GM18861 (cell line): Measurements from ENCODE around the gene SECTM1.

ENCODE experiments used
- ATAC-seq: cut with Tn5 transposase; IDR thresholded peaks from one replicate; pipeline ENCODE4 v1.9.1; 2021; ENCODE audit not compliant: unreplicated experiment

The SECTM1 gene

DNA sequence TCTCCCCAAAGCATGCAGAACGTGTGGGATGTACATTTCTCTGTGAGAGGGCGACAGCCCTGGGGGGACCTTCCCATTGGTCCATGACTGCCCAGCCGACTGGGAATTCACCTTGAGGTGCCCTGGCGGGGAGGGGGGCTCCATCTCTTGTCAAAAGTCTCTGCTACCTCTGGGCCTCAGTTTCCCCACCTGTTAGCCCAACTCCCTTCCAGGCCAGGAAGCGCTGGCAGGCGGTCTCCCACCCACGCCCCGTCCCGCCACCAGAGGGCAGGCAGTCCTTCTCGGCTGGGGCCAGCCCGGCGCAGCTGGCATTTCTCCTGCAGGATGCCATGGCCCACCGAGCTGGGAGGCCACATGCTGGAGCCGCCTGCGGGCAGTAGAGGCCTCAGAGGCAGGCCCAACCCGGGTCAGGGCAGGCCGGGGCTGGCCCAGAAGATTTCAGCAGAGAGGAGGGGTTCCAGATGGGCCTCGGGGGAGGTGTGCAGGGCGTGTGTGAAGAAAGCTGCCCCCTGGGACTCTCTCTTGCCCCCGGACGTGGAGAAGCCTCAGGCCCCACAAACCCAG lies 32.8 kb downstream of the SECTM1 start:
- no peak for ATAC-seq

DNA sequence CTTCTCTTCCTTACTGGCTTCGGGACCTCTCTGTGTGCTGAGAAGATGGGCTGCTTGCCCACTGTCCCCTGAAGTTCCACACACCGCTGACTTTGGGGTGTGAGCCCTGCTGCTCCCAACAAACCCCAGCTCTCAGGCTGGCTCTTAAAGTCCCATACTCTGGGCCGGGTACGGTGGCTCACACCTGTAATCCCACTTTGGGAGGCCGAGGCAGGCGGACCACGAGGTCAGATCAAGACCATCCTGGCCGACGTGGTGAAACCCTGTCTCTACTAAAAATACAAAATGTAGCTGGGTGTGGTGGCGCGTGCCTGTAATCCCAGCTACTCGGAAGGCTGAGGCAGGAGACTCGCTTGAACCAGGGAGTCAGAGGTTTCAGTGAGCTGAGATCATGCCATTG lies 33.3 kb downstream of the SECTM1 start:
- ATAC-seq: no peak

DNA sequence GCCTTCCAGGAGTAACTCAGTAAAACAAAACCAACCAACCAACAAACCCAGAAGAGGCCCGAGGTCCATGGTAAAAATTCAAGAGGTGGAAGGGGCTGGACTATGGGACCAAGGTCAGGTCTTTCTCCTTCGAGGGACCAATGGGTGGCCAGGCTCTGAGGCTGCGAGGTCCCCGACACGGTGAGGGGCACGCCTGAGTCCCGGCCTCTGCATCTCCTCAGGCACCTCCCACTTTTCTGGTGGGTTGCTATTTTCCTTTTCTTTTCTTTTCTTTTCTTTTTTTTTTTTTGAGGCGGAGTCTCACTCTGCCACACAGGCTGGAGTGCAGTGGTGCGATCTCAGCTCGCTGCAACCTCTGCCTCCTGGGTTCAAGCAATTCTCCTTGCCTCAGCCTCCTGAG lies 34.1 kb downstream of the SECTM1 start:
- no peak for ATAC-seq

DNA sequence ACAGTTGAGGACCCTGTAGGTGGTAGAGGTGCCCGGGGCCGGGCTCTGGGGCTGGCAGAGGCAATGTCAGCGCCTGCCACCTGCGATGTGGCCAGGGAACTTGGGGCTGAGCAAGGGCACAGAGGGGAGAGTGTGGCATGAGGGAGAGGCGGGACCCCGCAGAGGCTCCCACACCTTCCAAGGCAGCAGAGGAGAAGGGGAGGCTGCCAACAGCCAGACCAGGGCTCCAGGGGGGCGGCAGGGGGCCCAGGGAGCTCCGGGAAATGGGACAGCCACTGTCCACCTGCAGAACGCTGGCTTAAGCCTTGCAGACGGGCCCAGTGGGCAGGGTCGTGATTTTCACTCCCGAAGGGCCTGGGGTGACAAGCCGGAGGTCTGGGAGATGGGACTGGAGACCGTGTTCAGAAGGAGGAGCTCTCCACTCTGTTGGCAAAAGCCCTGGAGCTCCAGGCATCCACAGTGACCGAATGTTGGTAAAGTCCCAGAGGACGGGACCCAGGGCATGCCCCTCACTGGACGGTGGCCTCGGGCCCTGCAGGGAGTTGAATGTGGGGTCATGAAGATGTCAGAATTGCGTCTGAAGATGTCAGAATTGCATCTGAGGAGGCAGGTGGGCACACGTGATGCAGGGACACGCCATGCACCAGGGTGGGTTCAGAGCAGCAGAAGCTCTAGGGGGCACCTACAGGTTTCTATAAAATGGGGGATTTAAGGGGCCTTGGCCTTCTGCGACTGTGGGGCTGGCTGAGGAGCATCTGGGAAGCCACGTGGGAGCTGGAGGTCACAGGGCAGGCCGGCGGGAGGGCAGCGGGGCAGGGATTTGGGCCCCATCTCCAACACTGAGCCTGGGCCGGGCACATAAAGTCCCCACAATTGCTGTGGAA lies 34.8 kb downstream of the SECTM1 start:
- no peak for ATAC-seq

DNA sequence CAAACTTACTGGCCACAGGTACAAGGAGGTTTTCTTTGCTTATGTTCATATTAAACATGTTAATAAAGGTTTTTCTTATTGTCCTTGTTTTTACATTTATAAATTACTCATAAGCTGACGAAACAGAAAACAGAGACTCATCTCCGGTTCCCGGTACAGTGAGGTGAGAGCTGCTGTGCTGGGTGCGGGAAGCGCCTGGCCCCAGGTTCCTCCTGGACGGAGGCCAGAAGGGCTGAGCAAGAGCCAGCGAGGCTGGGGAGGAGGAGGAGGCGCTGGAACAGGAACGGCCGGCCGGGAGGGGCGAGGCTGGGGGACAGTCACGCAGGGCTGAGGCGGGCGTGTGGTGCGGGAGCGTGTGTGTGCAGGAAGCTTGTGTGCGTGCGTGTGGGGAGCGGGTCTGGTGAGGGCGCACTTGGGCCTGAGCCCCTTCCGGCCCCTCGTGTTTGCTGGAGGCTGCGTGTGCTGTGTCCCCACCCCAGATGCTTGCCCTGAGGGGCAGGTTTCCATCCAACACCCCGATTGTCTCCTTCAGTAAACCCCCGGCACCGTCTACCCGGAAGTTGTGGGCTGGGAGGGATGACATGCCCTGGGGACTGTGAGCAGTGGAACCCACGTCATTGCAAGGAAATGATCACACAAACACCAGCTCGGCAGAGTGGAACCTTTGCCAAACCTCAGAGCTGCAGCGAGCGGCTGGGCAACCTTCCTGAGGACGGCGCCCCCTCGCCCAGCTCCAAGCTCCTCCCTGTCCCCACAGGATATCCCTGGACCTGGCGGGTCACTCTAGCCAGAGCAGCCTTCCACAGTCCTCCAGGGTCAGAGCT lies 35.6 kb downstream of the SECTM1 start:
- ATAC-seq: peak; percentile 48

DNA sequence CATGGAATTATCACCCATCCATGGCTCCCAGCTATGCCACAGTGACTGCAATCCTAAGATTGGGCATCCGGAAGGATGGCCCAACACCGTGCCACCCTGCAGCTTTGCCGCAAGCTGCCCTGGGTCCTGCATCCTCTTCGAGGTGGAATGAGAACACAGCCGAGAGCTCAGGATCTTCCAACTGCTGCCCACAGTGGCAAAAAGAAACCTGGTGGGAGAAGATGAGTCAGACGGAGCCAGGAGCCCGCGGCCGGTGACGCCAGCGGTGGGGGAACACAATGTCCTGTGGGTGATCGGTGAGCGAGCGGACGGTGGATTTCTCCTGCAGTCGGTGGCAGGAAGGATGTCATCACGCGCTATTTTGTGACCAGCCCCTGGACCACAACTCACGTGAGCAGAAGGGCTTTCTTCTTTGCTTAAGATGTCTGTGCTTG lies 36.3 kb downstream of the SECTM1 start:
- peak; percentile 20 for ATAC-seq

DNA sequence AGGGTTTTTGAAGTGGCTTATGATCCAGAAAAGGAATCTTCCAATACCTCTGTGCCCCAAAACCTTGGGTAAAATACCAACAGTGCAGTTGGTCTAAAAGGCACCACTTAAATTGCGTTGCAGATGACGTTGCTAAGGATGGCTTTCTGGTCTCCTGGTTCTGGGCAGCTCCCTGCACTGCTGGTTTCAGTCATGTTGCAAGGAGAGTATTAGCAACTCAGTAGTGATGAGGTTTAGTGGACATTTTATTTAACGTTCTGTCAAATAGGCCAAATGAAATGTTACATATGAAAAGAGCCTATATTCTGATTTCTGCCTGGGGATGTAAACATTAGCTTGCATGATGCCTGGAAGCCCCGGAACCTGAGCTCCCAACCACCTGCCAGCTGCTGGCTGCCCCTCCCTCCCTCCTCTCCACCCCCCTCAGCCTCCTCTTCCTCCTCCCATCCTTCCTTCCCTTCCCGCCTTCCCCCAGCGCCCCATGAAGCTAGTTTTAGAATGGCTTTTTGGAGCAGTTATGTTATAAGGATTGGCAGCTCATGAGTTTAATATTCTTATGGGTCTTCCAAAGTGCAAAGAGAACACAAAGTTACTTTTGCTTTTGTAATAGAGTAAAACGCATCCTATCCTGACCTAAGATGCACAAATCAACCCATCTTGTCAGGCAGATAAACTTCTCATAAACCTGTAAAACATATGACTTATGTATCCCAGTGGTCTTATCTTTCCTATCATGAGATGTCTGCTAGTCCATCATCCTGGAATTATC lies 36.9 kb downstream of the SECTM1 start:
- ATAC-seq: no peak

DNA sequence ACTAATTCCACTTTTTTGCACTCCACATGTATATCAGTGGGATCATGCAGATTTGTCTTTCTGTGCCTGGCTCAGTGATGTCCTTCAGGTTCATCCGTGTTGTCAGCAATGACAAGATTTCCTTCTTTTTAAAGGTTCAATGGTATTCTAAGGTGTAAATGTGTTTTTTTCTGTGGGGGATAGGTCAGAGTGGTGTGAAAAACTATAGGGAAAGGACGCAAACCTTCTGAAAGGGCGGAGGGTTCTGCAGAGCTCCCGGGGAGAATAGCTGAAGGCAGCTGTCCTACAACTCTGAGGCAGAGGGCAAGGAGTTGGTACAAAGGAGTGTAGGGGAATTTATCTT lies 38.1 kb downstream of the SECTM1 start:
- no peak for ATAC-seq

DNA sequence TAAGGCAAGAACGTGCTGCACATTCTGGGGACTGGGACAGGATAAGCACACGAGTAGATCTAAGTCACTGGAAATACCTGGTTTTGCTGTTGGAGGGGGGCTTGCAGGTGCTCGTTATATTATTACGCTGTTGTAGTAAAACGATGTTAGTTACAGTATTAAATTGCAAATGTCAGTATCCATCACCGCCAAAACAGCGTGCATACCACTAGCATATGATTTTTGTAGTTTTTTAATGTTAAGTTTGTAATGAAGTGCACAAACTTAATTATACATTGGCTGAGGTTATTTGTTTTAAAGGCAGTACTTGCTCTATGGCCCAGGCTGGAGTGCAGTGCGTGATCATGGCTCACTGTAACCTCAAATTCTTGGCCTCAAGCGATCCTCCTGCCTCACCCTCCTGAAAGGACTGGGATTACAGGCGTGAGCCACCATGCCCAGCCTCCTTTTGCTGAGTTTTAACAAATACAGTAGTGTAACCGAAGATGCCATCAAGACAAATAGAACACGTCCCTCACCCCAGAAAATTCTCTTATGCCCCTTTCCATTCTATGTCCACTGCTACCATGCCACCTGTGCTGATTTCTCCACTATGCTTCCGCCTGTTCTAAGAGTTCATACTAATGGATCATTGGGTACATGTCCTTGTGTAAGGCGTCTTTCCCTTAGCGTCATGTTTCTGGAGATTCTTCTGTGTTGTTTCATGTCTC lies 39.3 kb downstream of the SECTM1 start:
- no peak for ATAC-seq

DNA sequence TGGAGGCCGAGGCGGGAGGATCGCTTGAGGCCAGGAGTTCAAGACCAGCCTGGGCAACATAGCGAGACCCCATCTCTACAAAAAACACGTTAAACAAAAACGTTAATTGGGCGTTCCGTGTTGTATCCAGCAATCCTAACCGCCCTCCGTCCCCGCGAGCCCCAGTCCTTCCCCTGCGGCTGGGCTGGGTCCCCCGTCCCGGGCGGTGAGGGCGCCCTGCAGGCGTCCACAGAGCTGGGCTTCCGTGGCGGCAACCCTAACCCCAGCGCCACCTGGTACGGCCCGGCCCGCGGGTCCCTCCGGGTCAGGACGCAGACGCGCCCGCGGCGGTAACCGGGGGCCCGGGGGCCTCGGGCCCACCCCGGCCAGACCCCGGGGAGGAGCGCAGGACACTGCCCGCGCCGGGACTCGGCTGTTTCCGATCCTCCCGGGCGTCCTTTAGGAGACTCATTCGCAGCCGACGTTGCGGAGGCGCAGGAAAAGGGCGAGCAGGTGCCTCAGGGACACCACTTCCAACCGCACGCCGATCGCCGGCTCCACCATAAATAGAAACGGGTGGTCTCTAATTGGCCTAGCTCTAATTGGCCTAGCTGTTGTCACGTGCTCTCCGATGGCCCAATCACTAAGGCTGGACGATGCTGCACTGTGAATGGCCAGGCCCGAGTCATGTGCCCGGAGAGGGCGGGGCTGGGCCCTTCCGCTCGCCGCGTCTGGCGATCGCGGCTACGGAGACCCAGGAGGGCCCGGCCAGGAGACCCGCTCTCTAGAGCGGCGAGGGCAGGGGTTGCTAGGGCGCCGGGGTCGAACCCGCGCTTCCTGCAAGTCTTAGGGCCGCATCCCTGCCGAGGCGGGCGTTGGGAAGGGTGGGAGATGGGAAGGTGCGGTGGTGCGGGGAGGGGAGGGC lies 41.1 kb downstream of the SECTM1 start:
- peak; percentile 80 for ATAC-seq

DNA sequence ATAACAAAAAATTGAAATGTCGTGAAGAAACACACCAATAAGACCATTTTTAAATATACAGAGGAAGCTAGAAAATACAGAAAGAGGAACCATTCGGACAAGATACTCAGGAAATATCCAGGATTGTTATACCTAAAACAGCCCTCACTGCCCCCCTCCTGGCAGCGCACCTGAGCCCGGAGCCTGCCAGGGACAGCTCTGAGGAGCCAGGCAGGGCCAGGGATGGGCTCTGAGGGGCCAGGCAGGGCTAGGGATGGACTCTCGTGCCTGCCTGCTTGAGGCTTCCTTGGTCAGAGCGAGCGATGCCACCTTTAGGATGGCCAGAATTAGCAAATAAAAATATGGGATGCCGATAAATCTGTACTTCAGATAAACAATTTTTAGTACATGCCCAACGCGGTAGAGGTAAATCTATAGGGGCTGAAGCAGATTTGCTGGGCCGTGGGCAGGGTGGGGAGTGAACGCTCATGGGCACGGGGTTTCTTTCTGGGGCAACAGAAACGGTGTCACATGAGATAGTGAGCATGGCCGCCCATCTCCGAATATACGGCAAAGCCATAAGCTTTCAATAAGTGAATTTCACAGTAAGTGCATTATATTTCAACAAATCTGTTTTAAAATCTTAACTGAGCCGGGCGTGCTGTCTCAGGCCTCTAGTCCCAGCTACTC lies 41.9 kb downstream of the SECTM1 start:
- ATAC-seq: no peak

DNA sequence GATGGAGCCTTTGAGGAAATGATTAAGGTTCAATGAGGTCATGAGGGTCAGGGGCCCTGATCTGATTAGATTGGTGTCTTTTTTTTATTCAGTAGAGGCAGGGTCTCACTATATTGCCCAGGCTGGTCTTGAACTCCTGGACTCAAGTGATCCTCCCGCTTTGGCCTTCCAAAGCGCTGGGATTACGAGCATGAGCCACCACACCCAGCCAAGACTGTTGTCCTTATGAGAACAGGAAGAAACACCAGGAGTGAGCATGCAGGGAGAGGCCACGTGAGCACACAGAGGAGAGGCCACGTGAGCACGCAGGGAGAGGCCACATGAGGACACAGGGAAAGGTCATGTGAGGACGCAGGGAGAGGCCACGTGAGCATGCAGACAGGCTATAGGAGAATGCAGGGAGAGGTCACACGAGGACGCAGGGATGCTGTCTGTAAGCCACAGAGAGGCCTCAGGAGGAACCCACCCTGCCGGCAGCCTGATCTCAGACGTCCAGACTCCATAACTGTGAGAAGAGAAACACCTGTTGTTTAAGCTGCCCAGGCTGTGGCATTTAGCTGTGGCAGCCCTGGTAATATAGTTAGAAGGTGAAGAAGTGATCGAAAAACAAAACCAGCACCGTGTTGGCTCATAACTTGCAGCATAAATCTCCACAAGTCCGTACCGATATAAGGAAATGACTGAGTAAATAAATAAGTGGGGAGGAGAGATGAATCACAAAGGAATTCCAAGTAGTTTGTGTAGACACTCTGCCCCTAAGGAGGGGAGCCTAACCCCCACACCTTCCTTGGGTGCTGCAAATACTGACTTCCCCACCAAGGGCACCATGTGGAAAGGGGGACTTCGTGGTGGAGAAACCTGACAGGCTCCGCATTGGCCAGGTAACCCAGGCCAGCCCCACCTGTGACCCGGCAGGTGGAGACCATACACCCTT lies 45.4 kb downstream of the SECTM1 start:
- ATAC-seq: no peak

DNA sequence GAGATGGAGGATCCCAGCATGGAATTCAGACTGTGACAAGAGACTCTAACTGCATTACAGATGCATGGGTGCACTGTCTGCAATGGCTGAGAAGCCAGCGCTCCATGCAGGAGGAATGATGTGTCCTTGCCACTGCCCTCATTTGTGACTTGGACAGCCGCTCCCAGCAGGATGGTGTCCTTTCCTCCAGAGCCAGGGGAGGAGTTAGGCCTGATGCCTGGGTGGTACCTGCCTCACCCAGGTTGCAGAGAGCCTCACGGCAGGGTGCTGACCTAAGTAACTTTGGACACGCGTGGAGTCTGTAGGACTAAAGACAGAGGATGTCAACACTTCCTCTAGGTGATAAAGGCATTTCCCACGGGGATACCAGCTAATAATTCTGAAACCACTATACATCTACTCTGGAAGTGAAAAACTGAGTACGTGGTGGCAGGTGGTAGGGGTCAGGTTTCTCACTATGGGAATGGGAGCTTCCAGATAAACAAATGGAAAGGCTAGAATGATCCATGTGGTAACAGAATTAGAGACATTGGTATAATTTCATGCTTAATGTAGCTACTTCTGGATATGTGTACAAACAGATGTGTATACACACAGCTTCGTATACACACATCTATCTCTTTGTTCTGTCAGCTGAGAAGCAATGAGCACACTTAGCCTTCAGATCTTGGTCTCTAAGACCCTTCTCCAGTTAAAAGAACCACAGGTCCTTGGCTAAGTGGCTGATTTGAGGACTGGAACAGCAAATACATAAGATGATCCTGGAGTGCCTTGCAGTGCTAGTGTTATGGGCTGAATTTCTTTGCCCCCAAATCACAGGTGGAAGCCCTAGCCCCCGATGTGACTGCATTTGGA lies 46.3 kb downstream of the SECTM1 start:
- no peak for ATAC-seq

DNA sequence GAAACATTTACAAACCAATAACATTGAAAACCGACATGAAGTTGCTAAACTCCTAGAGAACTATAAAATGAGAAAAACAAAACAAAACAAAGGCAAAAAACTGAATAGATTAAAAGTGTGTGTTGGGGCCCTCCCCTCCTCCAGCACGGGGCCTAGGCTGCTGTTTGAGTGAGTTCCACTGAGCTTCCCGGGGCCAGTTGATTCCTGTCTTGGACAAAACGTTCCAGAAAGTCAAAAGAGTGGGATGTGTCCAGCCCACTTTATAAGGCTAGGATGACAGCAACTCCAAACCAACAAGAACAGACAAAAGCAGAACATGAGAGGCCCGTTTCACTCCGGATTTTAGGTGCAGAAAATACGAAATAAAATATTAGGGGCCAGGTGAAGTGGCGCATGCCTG lies 48.4 kb downstream of the SECTM1 start:
- ATAC-seq: no peak

DNA sequence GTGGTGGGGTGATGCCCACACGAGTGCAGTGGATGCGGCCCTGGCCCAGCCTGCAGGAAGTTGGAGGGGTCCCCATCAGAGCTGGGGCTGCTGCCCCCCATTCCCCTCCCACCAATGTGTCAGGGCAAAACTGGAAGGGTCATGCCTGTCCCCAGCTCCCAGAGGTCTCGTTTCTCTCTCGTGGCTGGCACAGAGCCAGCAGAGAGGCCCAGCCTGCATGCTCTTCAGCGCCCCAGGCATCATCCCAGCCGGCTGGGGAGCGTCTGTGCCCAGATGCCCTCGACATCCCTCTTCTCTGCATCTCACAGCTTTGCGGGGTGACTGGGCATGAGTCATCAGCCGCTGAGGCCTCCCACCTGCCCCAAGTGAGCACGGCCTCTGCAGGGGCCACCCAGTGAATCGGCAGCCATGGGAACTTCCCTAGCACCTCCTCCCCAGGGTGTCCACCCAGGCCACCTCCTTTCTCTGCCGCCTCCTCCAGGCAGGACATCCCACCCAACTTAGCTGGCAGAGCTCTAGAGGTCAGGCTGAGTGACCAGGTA lies 50.3 kb downstream of the SECTM1 start:
- ATAC-seq: no peak
